ENCODE data around the gene NCOA1. TPM values are rescaled to one million over a fixed set of nuclear protein-coding genes. Genes with fewer than 3 reads are reported as not detected.

The NCOA1 gene
- total and polyA plus RNA-seq, 2 donors (not counting 3 experiments of a cell fraction or from before 2014, with no cell fraction given) = 11.4 to 14.1 TPM

GRCh38 chr2:24771764-24772586 is 280.9 kb downstream of the NCOA1 start:
- Histone ChIP-seq H2AFZ (ENCODE audit: low read depth, low read length) (no peak overlapping the region), H3K27ac (ENCODE audit: insufficient read depth, low read depth, low read length) (no peak overlapping the region), H3K4me3 (replicated peaks in 1 of 3; ENCODE audit: insufficient read depth in 1 of 3, low read depth in 1 of 3, low read length in 3 of 3) (no peak overlapping the region), H3K9ac (replicated peaks; ENCODE audit: extremely low read depth, insufficient read depth, low read length) (no peak overlapping the region), H3K9me3 (replicated peaks; ENCODE audit: control insufficient read depth, insufficient read depth, low read length) (no peaks in the 10 kb centered on the region), H3K79me2 (ENCODE audit: control insufficient read depth, insufficient read depth, low read length) (no peaks in the 10 kb centered on the region), H3K4me1 (ENCODE audit: control insufficient read depth, extremely low read depth, insufficient read depth, low read length) (no peaks in the 10 kb centered on the region), H4K20me1 (replicated peaks; ENCODE audit: control insufficient read depth, extremely low read depth, insufficient read depth, low read length) (no peaks in the 10 kb centered on the region), H3K27me3 (ENCODE audit: control insufficient read depth in 2 of 2, insufficient read depth in 2 of 2, low read length in 2 of 2) (no peaks in the 10 kb centered on the region), H3K4me2 (ENCODE audit: insufficient read depth, low read length) (no peak overlapping the region), H3K9me1 (replicated peaks; ENCODE audit: control insufficient read depth, extremely low read depth, insufficient read depth, low read length) (no peaks in the 10 kb centered on the region), H3K36me3 (ENCODE audit: control insufficient read depth in 2 of 2, extremely low read depth in 1 of 2, insufficient read depth in 2 of 2, low read length in 2 of 2) (peaks cover 0 to 1% of the 10 kb centered on the region in 2 experiments)
- no TSS peak for BruUV-seq (replicated peaks)
- ChIA-PET CTCF (interaction anchor here (0.7 to 1.0 kb wide), 4 partner anchors 21 to 127 kb away, joined by 3 read pairs; partner anchors contain the start of genes CENPO and PTRHD1), POLR2A (no interaction called here)
- intact Hi-C loops (cut with micrococcal nuclease) (no loop called here), dilution Hi-C loops (cut with MboI; ENCODE audit: extremely low pct_ligation_motif_present, low sequenced_read_pairs) (no loop called here)
- DNase-seq (ENCODE audit: low read depth, low spot score) (no peak), FAIRE-seq (no peak)
- TF ChIP-seq EZH2 (IDR thresholded peaks at IDR 0.05; ENCODE audit: borderline replicate concordance, low read depth, low read length, severe bottlenecking) (no peak), POLR2AphosphoS5 (IDR thresholded peaks at IDR 0.05; ENCODE audit: insufficient read depth, low read depth, low read length) (no peak), GATA2 (IDR thresholded peaks at IDR 0.05; ENCODE audit: insufficient read depth, insufficient read length, low read depth, low read length) (no peak), MYC (IDR thresholded peaks at IDR 0.05; ENCODE audit: low read depth, low read length) (no peak), FOS (IDR thresholded peaks at IDR 0.05; ENCODE audit: borderline replicate concordance, insufficient read depth, low read length) (no peak), CTCF (IDR thresholded peaks at IDR 0.05; ENCODE audit: extremely low read depth in 1 of 2, insufficient read depth in 1 of 2, low read depth in 1 of 2, low read length in 2 of 2) (no peak), JUN (IDR thresholded peaks at IDR 0.05; ENCODE audit: borderline replicate concordance, insufficient read depth, insufficient read length, low read depth) (no peak)

Data from endothelial cell of umbilical vein (primary cell).